Stimulated activated CD8-positive, alpha-beta memory T cell treated with anti-CD3 and anti-CD28 coated beads, Interleukin-15, amount 100 ng/mL, for 48 hours (primary cell): Measurements from ENCODE around the gene SDK1.

Experiments
- DNase-seq, 2 donors: peaks; one replicate each; pipeline ENCODE4 v3.0.0-alpha.2; 2020; ENCODE audit warnings: low read depth in 2 of 2

SDK1 gene

DNA sequence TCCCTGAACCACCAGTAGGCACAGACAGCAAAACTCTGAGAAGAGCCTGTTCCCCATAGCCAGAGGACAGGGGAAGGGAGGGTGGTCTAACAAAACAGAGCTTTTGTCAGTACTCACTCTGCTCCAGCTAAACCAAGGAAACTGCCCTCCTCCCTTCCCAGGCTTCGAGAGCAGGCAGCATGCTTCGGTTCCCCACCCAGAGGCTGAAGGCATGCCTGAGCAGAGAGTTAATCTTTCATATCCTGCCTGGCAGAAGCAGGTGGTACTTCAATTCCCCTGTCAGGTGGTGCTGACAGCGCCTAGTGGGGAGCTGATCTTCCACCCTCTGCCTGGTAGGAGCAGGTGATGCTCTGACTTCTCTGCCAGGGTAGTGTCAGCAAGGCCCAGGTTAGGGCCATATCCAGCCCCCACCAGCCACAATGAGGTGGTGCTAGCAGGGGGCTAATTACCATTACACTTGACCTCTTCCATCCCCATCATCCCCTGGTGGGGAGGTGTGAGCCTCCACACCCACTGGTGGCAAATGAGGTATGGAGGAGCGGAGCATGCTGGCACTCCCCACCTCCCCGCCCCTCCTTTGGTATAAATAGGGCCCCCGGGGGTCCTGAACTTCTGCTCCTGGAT is 35.1 kb downstream of the SDK1 start:
- no peak for DNase-seq

GRCh38 chr7:3338161-3338560 is 37.1 kb downstream of the SDK1 start:
- no peak for DNase-seq

DNA sequence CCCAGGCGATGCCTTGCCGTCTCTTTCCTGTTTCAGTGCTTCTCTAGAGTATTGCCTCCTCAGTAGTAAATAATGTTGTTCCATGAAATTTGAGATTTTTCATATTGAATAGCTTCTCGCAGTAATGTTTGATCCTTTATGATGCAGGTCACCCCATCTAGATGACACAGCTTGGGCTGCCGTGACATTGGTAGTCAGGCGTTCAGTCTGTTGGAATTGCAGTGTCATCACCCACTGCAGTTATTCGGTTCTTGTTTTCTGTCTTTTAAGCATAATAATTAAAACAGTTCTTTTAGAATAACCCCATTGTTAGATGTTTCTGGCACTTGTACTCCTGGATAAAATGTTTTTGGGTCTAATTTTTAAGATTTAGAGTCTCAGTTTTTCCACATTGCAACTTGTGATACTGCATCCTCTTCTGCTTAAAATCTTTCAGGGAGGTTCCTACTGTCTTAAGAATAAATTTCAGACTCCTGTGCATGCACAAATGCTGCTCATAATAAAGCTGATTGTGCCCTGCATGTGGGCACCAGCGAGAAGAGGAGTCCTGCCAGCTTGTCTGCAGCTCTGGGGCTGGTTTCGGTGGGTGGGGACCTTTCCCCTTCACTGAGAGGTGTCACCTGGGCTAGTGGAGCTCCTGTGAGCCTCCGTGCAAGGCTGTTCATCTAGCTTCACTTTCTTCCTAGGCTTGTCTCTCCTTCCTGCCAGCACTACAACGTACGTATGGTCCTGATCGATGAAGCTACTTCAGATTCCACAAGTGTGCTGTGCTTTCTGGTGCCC is 44.8 kb downstream of the SDK1 start:
- no peak for DNase-seq

DNA sequence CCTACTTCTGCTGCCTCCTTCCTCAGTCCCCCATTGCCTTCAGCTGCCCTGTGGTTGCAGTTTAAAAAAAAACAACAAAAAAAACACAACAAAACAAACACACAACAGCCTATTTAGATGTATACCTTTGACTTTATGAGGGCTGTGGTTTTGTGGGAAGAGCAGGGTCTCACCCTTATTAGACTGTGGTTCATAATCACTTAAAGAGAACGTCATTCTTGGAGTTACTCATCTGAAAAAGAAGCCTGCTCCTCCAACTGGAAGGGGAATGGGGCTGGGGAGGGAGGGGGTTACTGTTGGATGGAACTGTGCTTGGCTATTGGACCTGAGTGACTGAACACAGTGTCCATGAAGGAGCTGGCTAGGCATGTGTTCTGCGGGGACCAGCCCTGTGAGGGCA is 48.1 kb downstream of the SDK1 start:
- DNase-seq, result no peak

DNA sequence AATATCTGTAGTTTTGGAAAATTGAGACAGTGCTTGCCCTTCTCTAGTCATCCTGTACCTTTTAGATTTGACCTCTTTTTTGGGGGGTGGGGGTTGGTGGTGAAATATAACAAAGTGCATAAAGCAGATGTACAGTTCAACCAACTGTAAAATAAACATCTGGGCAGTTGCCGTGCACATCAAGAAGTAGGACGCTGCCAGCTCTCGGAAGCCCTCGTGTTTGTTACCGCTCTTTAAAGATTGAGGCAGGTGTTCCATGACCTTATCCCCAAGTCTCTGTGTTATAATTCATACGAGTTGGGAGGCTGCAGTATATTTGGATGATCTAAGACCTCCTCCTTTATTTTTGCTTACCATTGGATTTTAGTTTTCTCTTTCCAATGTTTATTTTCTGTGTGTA is 55.1 kb downstream of the SDK1 start:
- DNase-seq, result no peak

DNA sequence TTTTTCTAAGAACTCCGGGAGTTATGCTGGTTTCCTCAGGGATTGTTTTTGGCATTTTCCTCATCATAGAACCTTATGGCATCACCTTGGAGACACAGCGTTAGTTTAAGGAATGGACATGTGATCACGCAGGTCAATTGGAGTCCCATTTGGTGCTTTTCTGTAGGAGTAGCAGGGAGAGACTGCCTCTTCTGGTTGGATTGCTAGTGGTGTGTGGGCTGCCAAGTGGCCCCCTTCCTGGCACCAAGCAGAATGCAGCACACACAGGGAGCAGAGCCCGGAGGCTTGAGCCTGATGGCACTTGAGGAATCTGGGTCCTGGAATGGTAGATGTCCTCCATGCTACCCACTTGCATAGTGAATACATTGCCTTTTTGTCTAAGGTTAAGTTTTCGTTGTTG is 57.9 kb downstream of the SDK1 start:
- DNase-seq, result no peak

DNA sequence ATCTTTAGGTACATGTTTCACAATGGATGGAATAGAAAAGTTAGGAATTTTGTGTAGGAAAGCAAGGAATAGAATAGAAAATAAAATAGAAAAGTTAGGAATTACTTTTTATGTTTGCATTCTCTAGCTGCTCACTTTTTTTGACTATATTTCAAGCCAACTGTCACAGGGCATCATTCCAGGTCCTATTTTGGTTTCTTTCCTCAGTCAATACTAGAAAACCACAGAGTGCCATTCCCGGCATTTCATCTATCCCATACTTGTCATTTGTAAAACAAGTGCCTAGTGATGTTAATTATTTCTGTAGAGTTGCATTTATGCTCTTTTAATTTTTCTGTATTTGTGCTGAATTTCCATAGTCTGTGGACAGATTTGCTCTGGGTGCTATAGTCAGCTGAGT is 66.2 kb downstream of the SDK1 start:
- no peak for DNase-seq

GRCh38 chr7:3370068-3370830 is 69.2 kb downstream of the SDK1 start:
- no peak for DNase-seq

DNA sequence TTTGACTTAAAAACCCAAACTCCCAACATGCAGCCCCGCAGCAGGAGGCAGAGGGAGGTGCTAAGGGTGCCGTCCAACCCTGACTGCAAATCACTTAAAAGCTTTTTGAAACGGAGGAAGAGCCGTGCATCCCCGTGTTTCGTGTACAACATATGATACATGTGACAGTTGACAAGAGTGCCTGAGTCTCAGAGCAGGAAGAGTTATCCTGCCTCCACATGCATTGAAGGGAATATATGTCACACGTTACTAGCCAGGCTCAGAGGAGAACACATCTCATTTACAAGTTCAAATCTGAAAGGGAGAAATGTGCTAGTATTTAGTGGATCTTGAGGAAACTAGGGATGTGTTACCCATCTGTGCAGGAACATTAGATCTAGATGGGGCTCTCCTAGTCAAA is 69.9 kb downstream of the SDK1 start:
- DNase-seq, result no peak

DNA sequence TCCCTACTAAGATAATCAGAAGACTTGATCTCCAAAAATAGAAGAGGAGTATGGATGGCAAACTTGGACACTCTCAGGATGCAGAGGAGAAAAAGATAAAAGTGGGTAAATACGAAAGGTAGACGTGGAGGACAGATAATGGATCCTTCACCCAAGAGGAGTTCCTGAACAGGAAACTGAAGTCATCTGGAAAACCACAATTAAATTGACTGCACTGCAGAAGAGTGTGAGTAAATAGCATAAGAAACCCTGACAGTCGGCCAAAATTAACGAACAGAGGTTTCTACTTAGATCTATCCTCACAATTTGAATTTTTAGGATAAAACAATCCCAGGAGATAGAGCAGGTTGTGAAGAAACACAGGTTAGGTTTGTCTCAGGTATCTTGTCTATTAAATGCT is 70.5 kb downstream of the SDK1 start:
- no peak for DNase-seq

- DNase-seq, result no peak
Observed at GRCh38 chr7:3374239-3374638, 73.2 kb downstream of the SDK1 start.

DNA sequence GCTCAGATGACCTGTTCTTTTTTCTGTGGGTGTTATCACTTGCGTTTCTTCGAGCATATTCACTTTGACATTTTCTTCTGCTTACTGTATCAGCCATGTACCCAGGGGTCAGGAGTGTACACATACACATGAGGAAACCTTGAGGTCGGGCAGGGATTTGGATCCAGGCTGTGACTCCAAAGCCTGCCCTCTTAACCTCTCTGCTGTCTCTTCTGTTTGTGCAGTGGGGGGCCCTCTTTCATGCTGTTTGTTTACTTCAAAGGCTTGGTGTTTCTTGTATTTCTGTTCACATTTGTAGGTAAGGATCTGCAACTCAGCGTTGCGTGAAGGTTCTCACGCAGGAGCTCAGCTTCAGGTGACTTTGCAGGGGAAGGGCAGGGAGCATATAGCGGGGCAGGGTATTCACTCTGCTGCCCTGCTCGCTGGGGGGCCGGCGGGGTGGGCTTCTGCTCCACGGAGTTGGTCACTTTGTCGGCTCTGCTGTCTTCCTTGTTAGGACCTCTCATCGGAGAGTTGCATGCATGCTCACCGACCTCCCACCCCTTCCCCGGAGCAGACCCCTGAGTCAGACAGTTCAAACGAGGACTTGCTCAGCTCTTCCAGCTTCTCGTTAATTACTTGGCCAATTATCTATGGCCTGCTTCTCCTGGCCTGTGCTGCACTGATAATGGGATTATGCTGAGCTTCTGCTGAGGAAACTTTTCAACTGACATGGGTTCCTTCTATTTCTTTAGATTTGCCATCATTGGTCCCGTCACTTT is 77.5 kb downstream of the SDK1 start:
- DNase-seq, result no peak

DNA sequence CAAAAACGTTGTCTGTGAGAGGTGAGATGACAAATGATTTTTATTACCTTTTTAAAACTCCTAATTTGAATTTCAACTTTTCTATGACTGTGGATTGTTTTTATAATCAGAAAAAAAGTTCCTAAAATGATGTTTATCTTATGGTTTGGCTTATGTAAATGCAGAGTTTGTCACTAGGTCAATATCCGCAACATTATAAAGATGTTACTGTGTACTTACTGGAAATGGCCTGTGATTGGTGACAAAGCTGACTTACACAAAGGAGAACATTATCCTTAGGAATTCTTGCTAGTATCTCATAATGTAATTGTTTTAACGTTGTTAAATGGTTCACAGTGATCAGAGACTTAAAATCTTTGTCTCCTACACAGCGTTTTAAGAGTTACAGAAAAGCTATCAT is 79.0 kb downstream of the SDK1 start:
- no peak for DNase-seq

- DNase-seq, result no peak
Observed at GRCh38 chr7:3380886-3381685, 80.0 kb downstream of the SDK1 start.

- no peak for DNase-seq
Observed at GRCh38 chr7:3386423-3387190, 85.6 kb downstream of the SDK1 start.

GRCh38 chr7:3393862-3394261 is 92.8 kb downstream of the SDK1 start:
- no peak for DNase-seq

- no peak for DNase-seq
Observed at GRCh38 chr7:3397324-3397723, 96.3 kb downstream of the SDK1 start.

DNA sequence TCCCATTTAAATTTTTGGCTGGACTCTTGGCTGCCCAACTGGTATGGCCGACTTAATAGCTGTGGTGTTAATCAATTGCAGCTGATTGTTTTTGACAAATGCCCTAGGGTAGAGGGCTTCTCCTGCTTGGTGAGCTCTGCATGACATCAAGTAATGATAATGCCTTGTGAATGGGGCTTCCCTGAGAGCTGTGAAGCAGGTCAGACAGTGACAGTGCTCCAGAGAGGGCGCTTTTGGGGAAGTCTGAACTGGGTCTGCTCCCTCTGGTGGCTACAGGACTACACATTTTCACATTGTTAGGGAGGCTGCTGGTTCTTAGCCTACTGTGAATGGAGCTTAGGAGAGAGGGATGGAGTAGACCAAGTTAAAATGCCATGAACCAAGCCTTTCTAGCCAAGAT is 98.8 kb downstream of the SDK1 start:
- no peak for DNase-seq

- DNase-seq, result no peak
Observed at GRCh38 chr7:3404501-3404900, 103.4 kb downstream of the SDK1 start.

GRCh38 chr7:3408814-3409595 is 108.0 kb downstream of the SDK1 start:
- no peak for DNase-seq
